Skeletal muscle satellite cell (primary cell): ENCODE measurements around the gene KIF16B.

Experiments
- H3K27me3 ChIP-seq: 2 replicates; pipeline ENCODE4 v1.7.0; 2013; ENCODE audit warnings: low read length; ENCODE audit not compliant: control insufficient read depth, insufficient read depth
- H3K36me3 ChIP-seq: 2 replicates; pipeline ENCODE4 v1.7.0; 2013; ENCODE audit warnings: mild to moderate bottlenecking, control low read depth, low read length; ENCODE audit not compliant: insufficient read depth
- H3K4me1 ChIP-seq: 2 replicates; pipeline ENCODE4 v1.7.0; 2013; ENCODE audit warnings: low read length; ENCODE audit not compliant: control insufficient read depth, insufficient read depth
- H3K4me2 ChIP-seq: 2 replicates; pipeline ENCODE4 v1.7.0; 2013; ENCODE audit warnings: mild to moderate bottlenecking, low read length
- H3K4me3 ChIP-seq: 2 replicates; pipeline ENCODE4 v1.7.0; 2013; ENCODE audit warnings: low read length
- H3K9ac ChIP-seq: 2 replicates; pipeline ENCODE4 v1.7.0; 2013; ENCODE audit warnings: mild to moderate bottlenecking, low read depth, low read length, moderate library complexity
- H3K9me3 ChIP-seq: replicated peaks from 2 replicates; pipeline ENCODE4 v1.7.0; 2013; ENCODE audit warnings: mild to moderate bottlenecking, control low read depth, low read length

The KIF16B gene

GRCh38 chr20:16516794-16517193, 56.5 kb downstream of the KIF16B start:
- no peaks in the 10 kb centered on the region for H3K4me1 ChIP-seq
- no peak overlapping the region for H3K4me3 ChIP-seq
- no peaks in the 10 kb centered on the region for H3K27me3 ChIP-seq
- H3K36me3 ChIP-seq: no peaks in the 10 kb centered on the region
- no peaks in the 10 kb centered on the region for H3K9me3 ChIP-seq
- no peak overlapping the region for H3K4me2 ChIP-seq
- H3K9ac ChIP-seq: no peak overlapping the region

DNA sequence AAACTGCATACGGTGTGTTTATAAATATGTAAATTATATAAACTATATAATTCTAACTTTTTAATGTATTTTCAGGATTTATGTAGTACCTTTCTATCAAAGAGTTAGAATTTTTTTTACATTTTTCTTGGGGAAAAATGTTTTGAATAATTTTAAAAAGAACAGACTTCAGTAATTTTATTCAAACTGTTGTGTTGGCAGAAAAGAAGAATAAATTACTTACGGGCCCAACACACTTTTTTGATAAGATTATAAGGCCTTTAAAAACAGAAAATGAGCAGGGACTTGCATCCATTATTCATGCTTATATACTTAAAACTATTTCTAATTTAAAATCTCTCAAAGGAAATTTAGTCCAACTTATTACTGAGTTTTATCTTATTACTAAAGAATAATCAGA, 58.2 kb downstream of the KIF16B start:
- H3K9me3 ChIP-seq: no peaks in the 10 kb centered on the region
- no peak overlapping the region for H3K9ac ChIP-seq
- no peak overlapping the region for H3K4me2 ChIP-seq
- H3K27me3 ChIP-seq: no peaks in the 10 kb centered on the region
- H3K4me3 ChIP-seq: no peak overlapping the region
- no peaks in the 10 kb centered on the region for H3K4me1 ChIP-seq
- no peaks in the 10 kb centered on the region for H3K36me3 ChIP-seq

GRCh38 chr20:16514140-16514539, 59.1 kb downstream of the KIF16B start:
- Histone ChIP-seq H3K4me2 (no peak overlapping the region), H3K4me1 (no peaks in the 10 kb centered on the region), H3K9me3 (no peaks in the 10 kb centered on the region), H3K36me3 (no peaks in the 10 kb centered on the region), H3K27me3 (no peaks in the 10 kb centered on the region), H3K9ac (no peak overlapping the region), H3K4me3 (no peak overlapping the region)

GRCh38 chr20:16505894-16506293, 67.4 kb downstream of the KIF16B start:
- no peaks in the 10 kb centered on the region for H3K4me1 ChIP-seq
- no peak overlapping the region for H3K4me2 ChIP-seq
- no peaks in the 10 kb centered on the region for H3K27me3 ChIP-seq
- H3K4me3 ChIP-seq: no peak overlapping the region
- no peaks in the 10 kb centered on the region for H3K9me3 ChIP-seq
- H3K36me3 ChIP-seq: peaks cover 9% of the 10 kb centered on the region
- no peak overlapping the region for H3K9ac ChIP-seq

DNA sequence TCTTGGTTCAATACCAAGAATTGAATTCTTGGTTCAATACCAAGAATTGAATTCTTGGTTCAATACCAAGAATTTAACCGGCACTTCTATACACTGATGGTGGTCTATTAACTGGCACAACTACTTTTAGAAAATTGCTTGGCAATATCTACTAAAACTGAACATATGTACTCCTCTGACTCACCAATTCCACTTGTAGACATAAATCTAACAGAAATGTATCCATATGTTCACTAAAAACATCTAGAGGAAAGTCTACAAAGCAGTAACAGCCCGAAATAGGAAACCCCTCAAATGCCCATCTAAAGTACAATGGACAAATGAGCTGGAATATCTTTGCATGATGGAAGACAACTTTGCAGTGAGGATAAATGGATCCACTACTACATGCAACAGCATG, 71.9 kb downstream of the KIF16B start:
- no peaks in the 10 kb centered on the region for H3K36me3 ChIP-seq
- no peaks in the 10 kb centered on the region for H3K27me3 ChIP-seq
- no peaks in the 10 kb centered on the region for H3K4me1 ChIP-seq
- H3K4me2 ChIP-seq: no peak overlapping the region
- no peaks in the 10 kb centered on the region for H3K9me3 ChIP-seq
- no peak overlapping the region for H3K4me3 ChIP-seq
- no peak overlapping the region for H3K9ac ChIP-seq

DNA sequence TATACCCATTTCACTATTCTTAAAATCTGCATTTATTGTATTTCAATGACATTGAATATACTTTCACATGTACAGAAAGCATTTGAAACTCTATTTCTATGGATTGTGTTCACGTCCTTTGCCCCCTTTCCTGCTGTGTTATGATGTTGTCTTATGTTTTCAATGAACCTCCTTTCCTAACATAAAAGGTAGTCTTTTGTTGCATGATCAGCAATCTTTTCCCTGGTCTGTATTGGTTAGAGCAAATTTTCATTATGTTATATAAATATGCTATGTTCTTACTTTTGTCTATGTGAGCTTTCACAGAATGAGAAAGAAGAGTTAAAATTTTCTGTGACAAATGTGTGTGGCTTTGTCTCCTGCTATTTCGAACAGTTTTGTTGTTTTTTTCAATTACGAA, 73.1 kb downstream of the KIF16B start:
- no peaks in the 10 kb centered on the region for H3K36me3 ChIP-seq

GRCh38 chr20:16498526-16499253, 74.6 kb downstream of the KIF16B start:
- Histone ChIP-seq H3K4me2 (no peak overlapping the region), H3K9ac (no peak overlapping the region), H3K36me3 (no peaks in the 10 kb centered on the region), H3K4me1 (no peaks in the 10 kb centered on the region), H3K27me3 (no peaks in the 10 kb centered on the region), H3K9me3 (no peaks in the 10 kb centered on the region), H3K4me3 (no peak overlapping the region)

More for the DNA sequence above, 73.1 kb downstream of the KIF16B start:
- Histone ChIP-seq H3K4me1 (no peaks in the 10 kb centered on the region), H3K4me3 (no peak overlapping the region), H3K27me3 (no peaks in the 10 kb centered on the region), H3K9me3 (no peaks in the 10 kb centered on the region), H3K4me2 (no peak overlapping the region), H3K9ac (no peak overlapping the region)

GRCh38 chr20:16497896-16498295, 75.4 kb downstream of the KIF16B start:
- H3K4me3 ChIP-seq: no peak overlapping the region
- H3K36me3 ChIP-seq: no peaks in the 10 kb centered on the region
- H3K27me3 ChIP-seq: no peaks in the 10 kb centered on the region
- no peaks in the 10 kb centered on the region for H3K9me3 ChIP-seq
- H3K9ac ChIP-seq: no peak overlapping the region
- H3K4me1 ChIP-seq: no peaks in the 10 kb centered on the region
- no peak overlapping the region for H3K4me2 ChIP-seq

DNA sequence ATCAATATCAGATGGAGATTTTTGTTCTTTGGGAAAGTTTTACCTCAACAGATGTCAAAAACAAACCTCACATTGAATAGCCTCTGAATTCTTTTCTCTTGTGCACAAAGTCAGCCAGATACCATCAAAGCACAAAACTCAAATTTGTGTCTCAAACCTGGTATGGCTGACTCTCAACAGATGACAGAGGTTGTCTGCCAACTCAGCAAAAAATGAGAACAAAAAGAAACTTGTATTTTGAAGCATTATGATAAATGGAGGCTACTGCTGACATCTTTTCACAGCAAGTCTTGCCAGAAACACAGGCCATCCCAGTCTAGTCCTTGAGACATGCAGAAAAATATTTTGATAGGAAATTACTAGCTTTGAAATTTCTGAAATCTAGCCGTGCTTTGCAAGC, 79.8 kb downstream of the KIF16B start:
- H3K36me3 ChIP-seq: no peaks in the 10 kb centered on the region
- H3K4me3 ChIP-seq: no peak overlapping the region
- no peaks in the 10 kb centered on the region for H3K9me3 ChIP-seq
- H3K4me1 ChIP-seq: peaks cover 6% of the 10 kb centered on the region
- H3K4me2 ChIP-seq: no peak overlapping the region
- H3K27me3 ChIP-seq: no peaks in the 10 kb centered on the region
- H3K9ac ChIP-seq: no peak overlapping the region

- no peak overlapping the region for H3K9ac ChIP-seq
- no peaks in the 10 kb centered on the region for H3K27me3 ChIP-seq
- H3K4me1 ChIP-seq: peaks cover 6% of the 10 kb centered on the region
- no peaks in the 10 kb centered on the region for H3K36me3 ChIP-seq
- H3K9me3 ChIP-seq: no peaks in the 10 kb centered on the region
- no peak overlapping the region for H3K4me3 ChIP-seq
- H3K4me2 ChIP-seq: peak overlapping the region; percentile 21
Observed at GRCh38 chr20:16491294-16491905, 81.8 kb downstream of the KIF16B start.

DNA sequence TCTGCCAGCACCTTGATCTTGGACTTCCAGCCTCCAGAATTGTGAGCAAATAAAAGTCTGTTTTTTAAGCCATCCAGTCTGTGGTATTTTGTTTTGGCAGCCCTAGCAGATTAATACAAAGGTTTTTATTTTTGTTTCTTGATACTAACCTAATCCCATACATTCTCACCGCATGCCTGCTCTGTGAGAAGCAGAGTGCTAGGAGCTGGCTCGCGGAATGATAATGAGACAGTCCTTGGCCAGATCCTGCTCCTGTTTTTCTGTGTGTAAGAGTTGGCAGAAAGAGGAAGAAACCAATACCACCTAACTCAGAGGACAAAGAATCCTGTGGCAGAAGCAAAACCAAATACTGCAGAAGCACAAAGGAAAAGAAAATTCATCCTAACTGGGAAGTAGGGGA, 82.6 kb downstream of the KIF16B start:
- Histone ChIP-seq H3K4me2 (no peak overlapping the region), H3K4me1 (peaks cover 6% of the 10 kb centered on the region), H3K27me3 (no peaks in the 10 kb centered on the region), H3K36me3 (no peaks in the 10 kb centered on the region), H3K9me3 (no peaks in the 10 kb centered on the region), H3K4me3 (no peak overlapping the region), H3K9ac (no peak overlapping the region)

DNA sequence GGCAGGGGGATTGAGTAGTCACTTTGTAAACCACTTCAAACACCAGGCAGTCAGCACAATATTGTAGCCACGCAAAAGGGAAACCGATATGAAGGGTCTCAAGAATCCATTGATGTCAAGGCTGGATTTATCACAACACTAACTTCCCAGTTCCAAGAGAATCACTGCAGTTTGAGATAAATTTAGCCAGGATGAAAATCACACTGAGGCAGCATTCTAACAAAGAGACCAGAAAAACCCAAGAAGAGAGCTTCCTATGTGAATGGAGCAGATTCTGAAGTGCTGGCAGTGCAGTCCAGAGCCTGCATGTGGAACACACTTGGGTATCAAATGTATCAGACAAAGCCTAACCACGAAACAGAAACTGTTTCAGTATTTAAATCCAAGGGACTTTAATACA, 84.6 kb downstream of the KIF16B start:
- Histone ChIP-seq H3K9ac (no peak overlapping the region), H3K4me2 (no peak overlapping the region), H3K36me3 (peaks cover 2% of the 10 kb centered on the region), H3K4me1 (peaks cover 15% of the 10 kb centered on the region), H3K27me3 (no peaks in the 10 kb centered on the region), H3K9me3 (no peaks in the 10 kb centered on the region), H3K4me3 (no peak overlapping the region)
